ENCODE results near the gene LIMA1.
A peak's percentile ranks its signal among the peaks of the same experiment; 100 is the strongest.

The LIMA1 gene

GRCh38 chr12:50242751-50243191 is 40.5 kb downstream of the LIMA1 start:
- Histone ChIP-seq H3K9me3 (ENCODE audit: control insufficient read depth, low read length) (no peaks in the 10 kb centered on the region), H3K27me3 (ENCODE audit: control insufficient read depth, insufficient read depth, low read length) (no peaks in the 10 kb centered on the region), H3K36me3 (ENCODE audit: control insufficient read depth, insufficient read depth, low read length) (peaks cover 4% of the 10 kb centered on the region), H3K4me1 (ENCODE audit: control insufficient read depth, insufficient read depth, low read length) (peaks cover 64% of the 10 kb centered on the region), H3K4me3 (ENCODE audit: low read length) (no peak overlapping the region), H3K9ac (ENCODE audit: low read length) (no peak overlapping the region)

GRCh38 chr12:50241178-50241577 is 42.1 kb downstream of the LIMA1 start:
- Histone ChIP-seq H3K36me3 (ENCODE audit: control insufficient read depth, insufficient read depth, low read length) (peaks cover 9% of the 10 kb centered on the region), H3K27me3 (ENCODE audit: control insufficient read depth, insufficient read depth, low read length) (no peaks in the 10 kb centered on the region), H3K9me3 (ENCODE audit: control insufficient read depth, low read length) (no peaks in the 10 kb centered on the region), H3K4me3 (ENCODE audit: low read length) (no peak overlapping the region), H3K9ac (ENCODE audit: low read length) (peak overlapping the region; percentile 30), H3K4me1 (ENCODE audit: control insufficient read depth, insufficient read depth, low read length) (peaks cover 50% of the 10 kb centered on the region)

GRCh38 chr12:50240792-50241114 is 42.6 kb downstream of the LIMA1 start:
- no peak overlapping the region for H3K9ac ChIP-seq (ENCODE audit: low read length)
- H3K36me3 ChIP-seq (ENCODE audit: control insufficient read depth, insufficient read depth, low read length), result peaks cover 9% of the 10 kb centered on the region
- no peak overlapping the region for H3K4me3 ChIP-seq (ENCODE audit: low read length)
- H3K4me1 ChIP-seq (ENCODE audit: control insufficient read depth, insufficient read depth, low read length), result peaks cover 50% of the 10 kb centered on the region
- H3K9me3 ChIP-seq (ENCODE audit: control insufficient read depth, low read length), result no peaks in the 10 kb centered on the region
- H3K27me3 ChIP-seq (ENCODE audit: control insufficient read depth, insufficient read depth, low read length), result no peaks in the 10 kb centered on the region

- no peak overlapping the region for H3K9ac ChIP-seq (ENCODE audit: low read length)
- peaks cover 9% of the 10 kb centered on the region for H3K36me3 ChIP-seq (ENCODE audit: control insufficient read depth, insufficient read depth, low read length)
- H3K27me3 ChIP-seq (ENCODE audit: control insufficient read depth, insufficient read depth, low read length), result no peaks in the 10 kb centered on the region
- no peak overlapping the region for H3K4me3 ChIP-seq (ENCODE audit: low read length)
- H3K9me3 ChIP-seq (ENCODE audit: control insufficient read depth, low read length), result no peaks in the 10 kb centered on the region
- H3K4me1 ChIP-seq (ENCODE audit: control insufficient read depth, insufficient read depth, low read length), result peaks cover 50% of the 10 kb centered on the region
These were observed 43.1 kb downstream of the LIMA1 start for GRCh38 chr12:50240096-50240791.

GRCh38 chr12:50239355-50239891 is 43.9 kb downstream of the LIMA1 start:
- H3K4me1 ChIP-seq (ENCODE audit: control insufficient read depth, insufficient read depth, low read length), result peaks cover 48% of the 10 kb centered on the region
- H3K27me3 ChIP-seq (ENCODE audit: control insufficient read depth, insufficient read depth, low read length), result no peaks in the 10 kb centered on the region
- peak overlapping the region; percentile 5 for H3K9ac ChIP-seq (ENCODE audit: low read length)
- H3K9me3 ChIP-seq (ENCODE audit: control insufficient read depth, low read length), result no peaks in the 10 kb centered on the region
- peaks cover 9% of the 10 kb centered on the region for H3K36me3 ChIP-seq (ENCODE audit: control insufficient read depth, insufficient read depth, low read length)
- no peak overlapping the region for H3K4me3 ChIP-seq (ENCODE audit: low read length)

GRCh38 chr12:50234347-50234746 is 49.0 kb downstream of the LIMA1 start:
- peaks cover 5% of the 10 kb centered on the region for H3K36me3 ChIP-seq (ENCODE audit: control insufficient read depth, insufficient read depth, low read length)
- H3K27me3 ChIP-seq (ENCODE audit: control insufficient read depth, insufficient read depth, low read length), result no peaks in the 10 kb centered on the region
- H3K9ac ChIP-seq (ENCODE audit: low read length), result no peak overlapping the region
- H3K4me1 ChIP-seq (ENCODE audit: control insufficient read depth, insufficient read depth, low read length), result peaks cover 13% of the 10 kb centered on the region
- no peak overlapping the region for H3K4me3 ChIP-seq (ENCODE audit: low read length)
- no peaks in the 10 kb centered on the region for H3K9me3 ChIP-seq (ENCODE audit: control insufficient read depth, low read length)

GRCh38 chr12:50232771-50233209 is 50.5 kb downstream of the LIMA1 start:
- H3K9me3 ChIP-seq (ENCODE audit: control insufficient read depth, low read length), result no peaks in the 10 kb centered on the region
- H3K4me1 ChIP-seq (ENCODE audit: control insufficient read depth, insufficient read depth, low read length), result peaks cover 7% of the 10 kb centered on the region
- H3K4me3 ChIP-seq (ENCODE audit: low read length), result no peak overlapping the region
- H3K9ac ChIP-seq (ENCODE audit: low read length), result peak overlapping the region; percentile 2
- H3K36me3 ChIP-seq (ENCODE audit: control insufficient read depth, insufficient read depth, low read length), result peaks cover 5% of the 10 kb centered on the region
- H3K27me3 ChIP-seq (ENCODE audit: control insufficient read depth, insufficient read depth, low read length), result no peaks in the 10 kb centered on the region

- peaks cover 7% of the 10 kb centered on the region for H3K4me1 ChIP-seq (ENCODE audit: control insufficient read depth, insufficient read depth, low read length)
- H3K9me3 ChIP-seq (ENCODE audit: control insufficient read depth, low read length), result no peaks in the 10 kb centered on the region
- no peak overlapping the region for H3K4me3 ChIP-seq (ENCODE audit: low read length)
- no peaks in the 10 kb centered on the region for H3K27me3 ChIP-seq (ENCODE audit: control insufficient read depth, insufficient read depth, low read length)
- H3K9ac ChIP-seq (ENCODE audit: low read length), result no peak overlapping the region
- peaks cover 5% of the 10 kb centered on the region for H3K36me3 ChIP-seq (ENCODE audit: control insufficient read depth, insufficient read depth, low read length)
These were observed 51.1 kb downstream of the LIMA1 start for GRCh38 chr12:50232206-50232605.

- no peak overlapping the region for H3K4me3 ChIP-seq (ENCODE audit: low read length)
- no peaks in the 10 kb centered on the region for H3K36me3 ChIP-seq (ENCODE audit: control insufficient read depth, insufficient read depth, low read length)
- no peaks in the 10 kb centered on the region for H3K9me3 ChIP-seq (ENCODE audit: control insufficient read depth, low read length)
- peaks cover 7% of the 10 kb centered on the region for H3K4me1 ChIP-seq (ENCODE audit: control insufficient read depth, insufficient read depth, low read length)
- no peaks in the 10 kb centered on the region for H3K27me3 ChIP-seq (ENCODE audit: control insufficient read depth, insufficient read depth, low read length)
- no peak overlapping the region for H3K9ac ChIP-seq (ENCODE audit: low read length)
These were observed 52.0 kb downstream of the LIMA1 start for GRCh38 chr12:50231346-50231745.

- Histone ChIP-seq H3K9me3 (ENCODE audit: control insufficient read depth, low read length) (no peaks in the 10 kb centered on the region), H3K4me3 (ENCODE audit: low read length) (no peak overlapping the region), H3K36me3 (ENCODE audit: control insufficient read depth, insufficient read depth, low read length) (no peaks in the 10 kb centered on the region), H3K27me3 (ENCODE audit: control insufficient read depth, insufficient read depth, low read length) (no peaks in the 10 kb centered on the region), H3K9ac (ENCODE audit: low read length) (no peak overlapping the region), H3K4me1 (ENCODE audit: control insufficient read depth, insufficient read depth, low read length) (peaks cover 7% of the 10 kb centered on the region)
These were observed 53.1 kb downstream of the LIMA1 start for GRCh38 chr12:50230217-50230616.

GRCh38 chr12:50224026-50224692 is 59.2 kb downstream of the LIMA1 start:
- no peaks in the 10 kb centered on the region for H3K27me3 ChIP-seq (ENCODE audit: control insufficient read depth, insufficient read depth, low read length)
- peak overlapping the region; percentile 37 for H3K9ac ChIP-seq (ENCODE audit: low read length)
- H3K36me3 ChIP-seq (ENCODE audit: control insufficient read depth, insufficient read depth, low read length), result no peaks in the 10 kb centered on the region

GRCh38 chr12:50222275-50222783 is 61.0 kb downstream of the LIMA1 start:
- H3K9me3 ChIP-seq (ENCODE audit: control insufficient read depth, low read length), result no peaks in the 10 kb centered on the region
- H3K4me3 ChIP-seq (ENCODE audit: low read length), result peak overlapping the region; percentile 32
- peaks cover 21% of the 10 kb centered on the region for H3K4me1 ChIP-seq (ENCODE audit: control insufficient read depth, insufficient read depth, low read length)
- H3K27me3 ChIP-seq (ENCODE audit: control insufficient read depth, insufficient read depth, low read length), result no peaks in the 10 kb centered on the region
- H3K9ac ChIP-seq (ENCODE audit: low read length), result peak overlapping the region; percentile 56
- H3K36me3 ChIP-seq (ENCODE audit: control insufficient read depth, insufficient read depth, low read length), result no peaks in the 10 kb centered on the region

More at GRCh38 chr12:50224026-50224692, 59.2 kb downstream of the LIMA1 start:
- H3K4me3 ChIP-seq (ENCODE audit: low read length), result no peak overlapping the region
- H3K4me1 ChIP-seq (ENCODE audit: control insufficient read depth, insufficient read depth, low read length), result peaks cover 21% of the 10 kb centered on the region
- H3K9me3 ChIP-seq (ENCODE audit: control insufficient read depth, low read length), result no peaks in the 10 kb centered on the region

All from mucosa of stomach (tissue), 1 donor.